ENCODE results near the gene REM1. TPM values are rescaled to one million over a fixed set of nuclear protein-coding genes. Genes with fewer than 3 reads are reported as not detected.

REM1 gene
- total RNA-seq, 2 donors from 2014 or later: 0.32 to 0.44 TPM

GRCh38 chr20:31472395-31473330 is 2.4 kb upstream of the REM1 start:
- Histone ChIP-seq H3K36me3 (no peaks in the 10 kb centered on the region), H3K4me3 (no peak overlapping the region), H3K9ac (ENCODE audit: low read depth in 2 of 2, low read length in 2 of 2) (no peak overlapping the region), H3K9me3 (no peaks in the 10 kb centered on the region), H3K27me3 (no peaks in the 10 kb centered on the region), H3K27ac (no peak overlapping the region), H3K4me1 (no peaks in the 10 kb centered on the region)
- intact Hi-C loops (cut with DNase I): no loop called here
- no peak for DNase-seq
- no peak for TF ChIP-seq CTCF (IDR thresholded peaks at IDR 0.05)

- H3K27ac ChIP-seq: no peak overlapping the region
- H3K27me3 ChIP-seq: no peaks in the 10 kb centered on the region
- no peak overlapping the region for H3K4me3 ChIP-seq
These were observed 1.6 kb upstream of the REM1 start for GRCh38 chr20:31473331-31474096.

GRCh38 chr20:31474097-31474436 is 1.0 kb upstream of the REM1 start:
- TF ChIP-seq CTCF (IDR thresholded peaks at IDR 0.05): no peak
- H3K27me3 ChIP-seq: no peaks in the 10 kb centered on the region
- no peaks in the 10 kb centered on the region for H3K36me3 ChIP-seq

More at GRCh38 chr20:31473331-31474096, 1.6 kb upstream of the REM1 start:
- Histone ChIP-seq H3K4me1 (no peaks in the 10 kb centered on the region), H3K9ac (ENCODE audit: low read depth in 2 of 2, low read length in 2 of 2) (no peak overlapping the region), H3K9me3 (no peaks in the 10 kb centered on the region), H3K36me3 (no peaks in the 10 kb centered on the region)
- intact Hi-C loops (cut with DNase I): no loop called here
- no peak for DNase-seq
- no peak for TF ChIP-seq CTCF (IDR thresholded peaks at IDR 0.05)

GRCh38 chr20:31475472-31476293 is 595 bp downstream of the REM1 start:
- no peaks in the 10 kb centered on the region for H3K4me1 ChIP-seq
- H3K9me3 ChIP-seq: no peaks in the 10 kb centered on the region
- H3K9ac ChIP-seq (ENCODE audit: low read depth in 2 of 2, low read length in 2 of 2): peak overlapping the region in 1 of 2 donors; percentile 51
- DNase-seq: no peak
- no peaks in the 10 kb centered on the region for H3K27me3 ChIP-seq
- intact Hi-C loops (cut with DNase I): no loop called here
- no peak overlapping the region for H3K27ac ChIP-seq
- peak overlapping the region; percentile 25 for H3K4me3 ChIP-seq
- no peaks in the 10 kb centered on the region for H3K36me3 ChIP-seq
- TF ChIP-seq CTCF (IDR thresholded peaks at IDR 0.05): no peak

More at GRCh38 chr20:31474097-31474436, 1.0 kb upstream of the REM1 start:
- no peak overlapping the region for H3K4me3 ChIP-seq
- H3K9me3 ChIP-seq: no peaks in the 10 kb centered on the region
- intact Hi-C loops (cut with DNase I): no loop called here
- H3K9ac ChIP-seq (ENCODE audit: low read depth in 2 of 2, low read length in 2 of 2): no peak overlapping the region
- no peak for DNase-seq
- H3K4me1 ChIP-seq: no peaks in the 10 kb centered on the region
- no peak overlapping the region for H3K27ac ChIP-seq

- TF ChIP-seq CTCF (IDR thresholded peaks at IDR 0.05): no peak
- Histone ChIP-seq H3K27ac (no peak overlapping the region), H3K9ac (ENCODE audit: low read depth in 2 of 2, low read length in 2 of 2) (no peak overlapping the region), H3K4me1 (no peaks in the 10 kb centered on the region), H3K9me3 (no peaks in the 10 kb centered on the region), H3K4me3 (no peak overlapping the region), H3K36me3 (no peaks in the 10 kb centered on the region), H3K27me3 (no peaks in the 10 kb centered on the region)
- intact Hi-C loops (cut with DNase I): no loop called here
- no peak for DNase-seq
These were observed 1.2 kb downstream of the REM1 start for GRCh38 chr20:31476294-31476585.
